Measurements from ENCODE around the gene SLMAP. TPM values are rescaled to one million over a fixed set of nuclear protein-coding genes. Genes with fewer than 3 reads are reported as not detected.

SLMAP gene
- total RNA-seq, 1 donor from 2014 or later: 130 TPM

GRCh38 chr3:57890874-57891273 is 134.8 kb downstream of the SLMAP start:
- no peak for DNase-seq (ENCODE audit: low read depth)

GRCh38 chr3:57892423-57892822 is 136.3 kb downstream of the SLMAP start:
- peak; percentile 14 for DNase-seq (ENCODE audit: low read depth)

- no peak for DNase-seq (ENCODE audit: low read depth)
Measured at GRCh38 chr3:57893156-57893555, 137.0 kb downstream of the SLMAP start.

- no peak for DNase-seq (ENCODE audit: low read depth)
Measured at GRCh38 chr3:57893668-57894067, 137.6 kb downstream of the SLMAP start.

GRCh38 chr3:57896031-57896430 is 139.9 kb downstream of the SLMAP start:
- DNase-seq (ENCODE audit: low read depth): no peak

GRCh38 chr3:57896691-57897090 is 140.6 kb downstream of the SLMAP start:
- DNase-seq (ENCODE audit: low read depth): no peak

- no peak for DNase-seq (ENCODE audit: low read depth)
Measured at GRCh38 chr3:57900786-57901185, 144.7 kb downstream of the SLMAP start.

GRCh38 chr3:57903124-57903890 is 147.2 kb downstream of the SLMAP start:
- DNase-seq (ENCODE audit: low read depth): no peak

GRCh38 chr3:57910990-57911389 is 154.9 kb downstream of the SLMAP start:
- DNase-seq (ENCODE audit: low read depth): peak; percentile 30

- DNase-seq (ENCODE audit: low read depth): peak; percentile 40
Measured at GRCh38 chr3:57911593-57911992, 155.5 kb downstream of the SLMAP start.

GRCh38 chr3:57917601-57918000 is 161.5 kb downstream of the SLMAP start:
- DNase-seq (ENCODE audit: low read depth): no peak

- peak; percentile 34 for DNase-seq (ENCODE audit: low read depth)
Measured at GRCh38 chr3:57918123-57918837, 162.2 kb downstream of the SLMAP start.

GRCh38 chr3:57919987-57920386 is 163.9 kb downstream of the SLMAP start:
- peak; percentile 8 for DNase-seq (ENCODE audit: low read depth)

GRCh38 chr3:57923101-57923500 is 167.0 kb downstream of the SLMAP start:
- no peak for DNase-seq (ENCODE audit: low read depth)

- no peak for DNase-seq (ENCODE audit: low read depth)
Measured at GRCh38 chr3:57923752-57924151, 167.6 kb downstream of the SLMAP start.

GRCh38 chr3:57927166-57927565 is 171.1 kb downstream of the SLMAP start:
- DNase-seq (ENCODE audit: low read depth): no peak

- DNase-seq (ENCODE audit: low read depth): peak; percentile 41
Measured at GRCh38 chr3:57927916-57928315, 171.8 kb downstream of the SLMAP start.

GRCh38 chr3:57928511-57928910 is 172.4 kb downstream of the SLMAP start:
- DNase-seq (ENCODE audit: low read depth): no peak

GRCh38 chr3:57929988-57930387 is 173.9 kb downstream of the SLMAP start:
- DNase-seq (ENCODE audit: low read depth): no peak

GRCh38 chr3:57933602-57934001 is 177.5 kb downstream of the SLMAP start:
- no peak for DNase-seq (ENCODE audit: low read depth)

GRCh38 chr3:57934373-57934772 is 178.3 kb downstream of the SLMAP start:
- DNase-seq (ENCODE audit: low read depth): no peak

GRCh38 chr3:57935539-57935938 is 179.4 kb downstream of the SLMAP start:
- DNase-seq (ENCODE audit: low read depth): no peak

GRCh38 chr3:57937092-57937491 is 181.0 kb downstream of the SLMAP start:
- no peak for DNase-seq (ENCODE audit: low read depth)
